Stomach (tissue), 9 donors: ENCODE results near the gene PLEKHO1. TPM values are rescaled to one million over a fixed set of nuclear protein-coding genes. Genes with fewer than 3 reads are reported as not detected.

Experiments used
- DNase-seq, 2 donors: peaks; one replicate each; pipeline versions ENCODE4 v3.0.0 to v3.0.0-alpha.2; 2013 to 2019
- H3K27ac ChIP-seq, 5 donors: fragments of 200-600 bp in 4 of 5; sonication (generic) in 4 of 5; one replicate each; pipeline ENCODE4 v1.5.1; 2013 to 2019; ENCODE audit warnings: mild to moderate bottlenecking in 1 of 5, moderate library complexity in 1 of 5
- H3K27me3 ChIP-seq, 3 donors: fragments of 200-600 bp; sonication (generic); one replicate each; pipeline ENCODE4 v1.5.1; 2017 to 2019; ENCODE audit warnings: mixed run types in 1 of 3
- H3K36me3 ChIP-seq, 4 donors: fragments of 200-600 bp; sonication (generic); 1 replicate in 3 of 4; 2 replicates in 1 of 4; pipeline ENCODE4 v1.5.1; 2016 to 2019
- H3K4me1 ChIP-seq, 4 donors: fragments of 200-600 bp; sonication (generic); one replicate each; pipeline ENCODE4 v1.5.1; 2016 to 2019
- H3K4me3 ChIP-seq, 4 donors: fragments of 200-600 bp; sonication (generic) in 3 of 4; one replicate each; pipeline ENCODE4 v1.5.1; 2016 to 2019; ENCODE audit warnings: mild to moderate bottlenecking in 1 of 4
- H3K9me3 ChIP-seq, 4 donors: fragments of 200-600 bp; sonication (generic); one replicate each; pipeline ENCODE4 v1.5.1; 2016 to 2019
- CTCF ChIP-seq, 7 experiments: fragments of 450-650 bp in 4 of 7; fragments of 200-600 bp in 3 of 7; sonication (generic) in 3 of 7; IDR thresholded peaks; one replicate each; pipeline ENCODE4 v1.5.1; 2016 to 2019; ENCODE audit warnings: antibody characterized with exemption in 7 of 7, control low read depth in 2 of 7, mild to moderate bottlenecking in 1 of 7
- EP300 ChIP-seq: sonication (generic); formaldehyde crosslinking; IDR thresholded peaks from one replicate; pipeline ENCODE4 v1.6.1; 2017; ENCODE audit warnings: antibody characterized with exemption
- POLR2A ChIP-seq, 4 donors: fragments of 450-650 bp; IDR thresholded peaks; one replicate each; pipeline ENCODE4 v1.6.1; 2016; ENCODE audit warnings: antibody characterized with exemption in 4 of 4, control low read depth in 2 of 4, mild to moderate bottlenecking in 1 of 4, moderate library complexity in 1 of 4
- POLR2AphosphoS5 ChIP-seq, 3 donors: sonication (generic); formaldehyde crosslinking; IDR thresholded peaks; one replicate each; pipeline ENCODE4 v1.6.1; 2016; ENCODE audit warnings: antibody characterized with exemption in 3 of 3
- WGBS, 5 donors: extraction: QIAGEN DNeasy Blood & Tissue Kit in 3 of 5; methylation state at CpG; one replicate each; pipeline versions ENCODE4 v1.1.5 to v1.1.7; 2013 to 2018; 5-methylcytosine and 5-hydroxymethylcytosine counted together
- intact Hi-C: fragments of 100-400 bp; cut with DNase I; formaldehyde crosslinking; loops from one replicate; pipeline ENCODE4 v1.15.1; 2023; ENCODE audit warnings: low total_unique reads
- polyA plus RNA-seq, 3 donors: library from polyadenylated mRNA; stranded (reverse); fragments of 200-250 nt; gene quantifications; one replicate each; pipeline ENCODE4 v1.2.3, GENCODE V29; 2013
- total RNA-seq, 5 donors: library from RNA; depleted of rRNA; stranded (reverse); fragments of >200 nt; gene quantifications; one replicate each; pipeline versions ENCODE4 v1.1.0 to v1.2.3, GENCODE V29; 2014 to 2016
- donor health status: healthy with polysubstance abuse.
- donor health status: Bipolar disorder and iron deficiency.
- donor health status: healthy.

The PLEKHO1 gene
- total and polyA plus RNA-seq, 8 donors: 34.6 to 254 (median 64.1) TPM

- 8 to 16% (median 11%) methylated on average over 6 of the region's 6 CpGs for WGBS, 5 donors
- peak; percentile 21 to 63 (median 54) for TF ChIP-seq POLR2AphosphoS5 (IDR thresholded peaks at IDR 0.05)
- TF ChIP-seq EP300: no peak
- TF ChIP-seq CTCF (IDR thresholded peaks at IDR 0.05): peak in 5 of 7 experiments; percentile 61 to 84 (median 71)
- peak; percentile 75 to 86 for DNase-seq
- Histone ChIP-seq H3K9me3 (no peaks in the 10 kb centered on the region), H3K27ac (no peak overlapping the region), H3K36me3 (no peaks in the 10 kb centered on the region), H3K4me1 (peaks cover under 1 to 35% (median 18%) of the 10 kb centered on the region in 4 donors), H3K4me3 (no peak overlapping the region), H3K27me3 (no peaks in the 10 kb centered on the region)
- intact Hi-C loops: no loop called here
Measured at GRCh38 chr1:150168960-150169601, 19.4 kb downstream of the PLEKHO1 start.

- TF ChIP-seq POLR2A (IDR thresholded peaks at IDR 0.05): no peak
- no peak for TF ChIP-seq CTCF (IDR thresholded peaks at IDR 0.05)
- no peak for TF ChIP-seq POLR2AphosphoS5 (IDR thresholded peaks at IDR 0.05)
- no peak for TF ChIP-seq EP300
- Histone ChIP-seq H3K27ac (no peak overlapping the region), H3K27me3 (no peaks in the 10 kb centered on the region), H3K36me3 (no peaks in the 10 kb centered on the region), H3K4me1 (peaks cover 0 to 9% (median 3%) of the 10 kb centered on the region in 4 donors), H3K9me3 (no peaks in the 10 kb centered on the region), H3K4me3 (no peak overlapping the region)
- intact Hi-C loops: loop anchor here (10.0 kb wide), 2 partner anchors 87 to 207 kb away; no protein-coding TSS in a partner anchor
- no peak for DNase-seq
- 68 to 87% (median 79%) methylated on average over 2 of the region's 2 CpGs for WGBS, 5 donors
Measured at GRCh38 chr1:150171801-150172200, 22.1 kb downstream of the PLEKHO1 start.

DNA sequence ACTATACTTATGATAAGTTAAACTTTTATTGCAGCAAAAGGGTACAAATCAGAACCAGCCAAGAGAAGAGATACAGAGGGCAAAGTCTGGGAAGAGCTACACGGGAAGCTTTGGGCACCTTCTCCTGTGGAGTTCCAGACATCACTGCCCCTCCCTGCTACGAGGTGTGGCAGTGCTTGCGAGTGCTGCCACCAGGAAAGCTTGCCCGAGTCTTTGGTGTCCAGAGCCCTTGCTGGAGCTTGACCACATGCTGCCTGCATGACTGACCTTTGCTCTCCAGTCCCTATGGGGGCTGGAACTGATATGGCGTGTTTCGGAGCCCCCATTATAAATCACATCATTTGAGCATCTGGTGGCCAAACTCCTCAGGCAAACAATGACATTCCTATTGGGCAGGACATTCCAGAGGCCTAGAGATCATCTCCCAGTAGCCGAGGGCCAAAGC, 23.4 kb downstream of the PLEKHO1 start:
- no peak for DNase-seq
- no peaks in the 10 kb centered on the region for H3K9me3 ChIP-seq
- TF ChIP-seq POLR2A (IDR thresholded peaks at IDR 0.05): no peak
- TF ChIP-seq CTCF (IDR thresholded peaks at IDR 0.05): no peak
- TF ChIP-seq EP300: no peak
- TF ChIP-seq POLR2AphosphoS5 (IDR thresholded peaks at IDR 0.05): no peak
- 54 to 69% (median 57%) methylated on average over 6 to 7 of the region's 7 CpGs for WGBS, 5 donors
- no peak overlapping the region for H3K4me3 ChIP-seq
- no peak overlapping the region for H3K27ac ChIP-seq
- no peaks in the 10 kb centered on the region for H3K27me3 ChIP-seq
- H3K4me1 ChIP-seq: peaks cover 0 to 9% (median 3%) of the 10 kb centered on the region in 4 donors
- intact Hi-C loops: loop anchor here (10.0 kb wide), 2 partner anchors 88 to 208 kb away; no protein-coding TSS in a partner anchor
- no peaks in the 10 kb centered on the region for H3K36me3 ChIP-seq

DNA sequence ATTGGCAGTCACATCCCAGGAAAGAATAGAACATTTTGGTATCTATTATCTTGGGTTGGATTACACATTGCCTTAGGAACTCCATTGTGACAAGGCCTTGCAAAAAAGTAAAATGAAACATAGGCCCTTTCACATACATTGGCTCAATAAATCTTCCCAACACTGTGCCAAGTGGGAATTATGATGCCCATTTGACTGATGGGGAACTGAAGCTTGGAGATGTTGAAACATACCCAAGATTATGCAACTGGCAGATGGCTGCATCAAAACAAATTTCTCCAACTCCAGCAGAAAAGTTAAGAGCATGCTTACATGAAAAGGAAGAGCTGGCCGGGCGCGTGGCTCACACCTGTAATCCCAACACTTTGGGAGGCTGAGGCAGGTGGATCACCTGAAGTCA, 26.9 kb downstream of the PLEKHO1 start:
- DNase-seq: no peak
- H3K9me3 ChIP-seq: no peaks in the 10 kb centered on the region
- no peaks in the 10 kb centered on the region for H3K36me3 ChIP-seq
- no peak overlapping the region for H3K27ac ChIP-seq
- 69 to 95% (median 87%) methylated on average over 3 of the region's 3 CpGs for WGBS, 5 donors
- no peaks in the 10 kb centered on the region for H3K4me1 ChIP-seq
- no peak overlapping the region for H3K4me3 ChIP-seq
- TF ChIP-seq POLR2A (IDR thresholded peaks at IDR 0.05) (no peak), EP300 (no peak), CTCF (IDR thresholded peaks at IDR 0.05) (no peak), POLR2AphosphoS5 (IDR thresholded peaks at IDR 0.05) (no peak)
- intact Hi-C loops: loop anchor here (10.0 kb wide), 2 partner anchors 92 to 212 kb away; no protein-coding TSS in a partner anchor
- no peaks in the 10 kb centered on the region for H3K27me3 ChIP-seq
